ENCODE measurements around the gene MT1F. TPM values are rescaled to one million over a fixed set of nuclear protein-coding genes. Genes with fewer than 3 reads are reported as not detected.

The MT1F gene
- polyA plus RNA-seq, 1 donor (not counting 4 experiments of a cell fraction or from before 2014, with no cell fraction given) = 2.3 TPM

GRCh38 chr16:56631197-56631596 is 26.6 kb upstream of the MT1F start:
- H3K9me1 ChIP-seq (ENCODE audit: control insufficient read depth, extremely low read depth, insufficient read depth, low read length) = no peaks in the 10 kb centered on the region
- H3K4me1 ChIP-seq (ENCODE audit: control insufficient read depth, extremely low read depth, insufficient read depth, low read length) = peaks cover 10% of the 10 kb centered on the region
- TF ChIP-seq CTCF (optimal IDR thresholded peaks at IDR 0.05 in 1 of 3, IDR thresholded peaks at IDR 0.05 in 1 of 3, conservative IDR thresholded peaks at IDR 0.05 in 1 of 3; ENCODE audit: extremely low read depth in 1 of 3, insufficient read depth in 2 of 3, low read length in 3 of 3) (no peak), EZH2 (IDR thresholded peaks at IDR 0.05; ENCODE audit: low read length) (no peak)
- no peak overlapping the region for H3K27ac ChIP-seq (ENCODE audit: control insufficient read depth, insufficient read depth, low read length)
- H3K79me2 ChIP-seq (ENCODE audit: control insufficient read depth, insufficient read depth, low read length) = peaks cover 4% of the 10 kb centered on the region
- no peak overlapping the region for H3K4me2 ChIP-seq (ENCODE audit: control insufficient read depth, extremely low read depth, insufficient read depth, low read depth, low read length)
- no peaks in the 10 kb centered on the region for H3K36me3 ChIP-seq (ENCODE audit: control insufficient read depth in 2 of 2, extremely low read depth in 1 of 2, insufficient read depth in 2 of 2, low read length in 2 of 2)
- FAIRE-seq (no peak), DNase-seq (ENCODE audit: low read depth, low spot score) (no peak)
- no peak overlapping the region for H3K9ac ChIP-seq (ENCODE audit: control insufficient read depth, extremely low read depth, insufficient read depth, low read length)
- dilution Hi-C loops (cut with MboI; ENCODE audit: extremely low pct_ligation_motif_present, low sequenced_read_pairs) = no loop called here
- H3K9me3 ChIP-seq (ENCODE audit: control insufficient read depth, low read depth, low read length) = no peaks in the 10 kb centered on the region
- peaks cover 35% of the 10 kb centered on the region for H3K27me3 ChIP-seq (ENCODE audit: control insufficient read depth, extremely low read depth, insufficient read depth, low read length)
- H3K4me3 ChIP-seq (ENCODE audit: control insufficient read depth in 2 of 3, extremely low read depth in 1 of 3, insufficient read depth in 2 of 3, low read depth in 1 of 3, low read length in 3 of 3) = no peak overlapping the region
- no peak overlapping the region for H2AFZ ChIP-seq (ENCODE audit: control insufficient read depth, low read length)
- H4K20me1 ChIP-seq (ENCODE audit: control insufficient read depth, extremely low read depth, insufficient read depth, low read length) = peaks cover 3% of the 10 kb centered on the region

GRCh38 chr16:56631832-56632155 is 26.0 kb upstream of the MT1F start:
- H3K27ac ChIP-seq (ENCODE audit: control insufficient read depth, insufficient read depth, low read length) = no peak overlapping the region
- TF ChIP-seq CTCF (optimal IDR thresholded peaks at IDR 0.05 in 1 of 3, IDR thresholded peaks at IDR 0.05 in 1 of 3, conservative IDR thresholded peaks at IDR 0.05 in 1 of 3; ENCODE audit: extremely low read depth in 1 of 3, insufficient read depth in 2 of 3, low read length in 3 of 3) (no peak), EZH2 (IDR thresholded peaks at IDR 0.05; ENCODE audit: low read length) (no peak)
- no peaks in the 10 kb centered on the region for H3K36me3 ChIP-seq (ENCODE audit: control insufficient read depth in 2 of 2, extremely low read depth in 1 of 2, insufficient read depth in 2 of 2, low read length in 2 of 2)
- no peak for DNase-seq (ENCODE audit: low read depth, low spot score)
- H3K4me2 ChIP-seq (ENCODE audit: control insufficient read depth, extremely low read depth, insufficient read depth, low read depth, low read length) = no peak overlapping the region
- peaks cover 41% of the 10 kb centered on the region for H3K27me3 ChIP-seq (ENCODE audit: control insufficient read depth, extremely low read depth, insufficient read depth, low read length)
- H4K20me1 ChIP-seq (ENCODE audit: control insufficient read depth, extremely low read depth, insufficient read depth, low read length) = peaks cover 3% of the 10 kb centered on the region
- H3K9me3 ChIP-seq (ENCODE audit: control insufficient read depth, low read depth, low read length) = no peaks in the 10 kb centered on the region
- peaks cover under 1% of the 10 kb centered on the region for H3K79me2 ChIP-seq (ENCODE audit: control insufficient read depth, insufficient read depth, low read length)
- H3K4me3 ChIP-seq (ENCODE audit: control insufficient read depth in 2 of 3, extremely low read depth in 1 of 3, insufficient read depth in 2 of 3, low read depth in 1 of 3, low read length in 3 of 3) = no peak overlapping the region
- no peaks in the 10 kb centered on the region for H3K9me1 ChIP-seq (ENCODE audit: control insufficient read depth, extremely low read depth, insufficient read depth, low read length)
- H3K4me1 ChIP-seq (ENCODE audit: control insufficient read depth, extremely low read depth, insufficient read depth, low read length) = peaks cover 8% of the 10 kb centered on the region
- dilution Hi-C loops (cut with MboI; ENCODE audit: extremely low pct_ligation_motif_present, low sequenced_read_pairs) = no loop called here
- H2AFZ ChIP-seq (ENCODE audit: control insufficient read depth, low read length) = no peak overlapping the region
- FAIRE-seq = no peak
- no peak overlapping the region for H3K9ac ChIP-seq (ENCODE audit: control insufficient read depth, extremely low read depth, insufficient read depth, low read length)
